ENCODE results near the gene TDRD15.
A peak's percentile ranks its signal among the peaks of the same experiment; 100 is the strongest.
"Not testable (repeated sequence)": the region's sequence is repeated elsewhere in the genome, so short reads cannot be mapped to it uniquely, and the experiment has no call there.

Gene TDRD15

DNA sequence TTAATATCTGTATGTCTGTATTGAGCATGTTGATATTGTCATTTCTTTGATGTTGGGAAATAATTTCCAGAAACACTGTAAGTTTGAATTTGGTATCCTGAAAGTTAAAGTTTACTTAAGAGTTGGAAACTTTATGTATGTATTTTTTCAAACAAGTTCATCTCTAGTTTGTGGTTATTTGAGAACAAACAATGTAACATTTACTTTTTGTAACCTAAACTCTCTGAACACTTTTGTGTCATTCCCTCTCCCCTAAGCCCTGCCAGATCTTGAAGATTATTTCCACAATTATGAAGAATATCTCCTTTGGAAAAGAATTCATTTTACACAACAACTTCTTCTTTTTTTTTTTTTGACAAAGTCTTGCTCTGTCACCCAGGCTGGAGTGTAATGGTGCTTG, 24.9 kb downstream of the TDRD15 start:
- FAIRE-seq: no peak

GRCh38 chr2:21151234-21151633, 27.5 kb downstream of the TDRD15 start:
- FAIRE-seq: not testable (repeated sequence)

DNA sequence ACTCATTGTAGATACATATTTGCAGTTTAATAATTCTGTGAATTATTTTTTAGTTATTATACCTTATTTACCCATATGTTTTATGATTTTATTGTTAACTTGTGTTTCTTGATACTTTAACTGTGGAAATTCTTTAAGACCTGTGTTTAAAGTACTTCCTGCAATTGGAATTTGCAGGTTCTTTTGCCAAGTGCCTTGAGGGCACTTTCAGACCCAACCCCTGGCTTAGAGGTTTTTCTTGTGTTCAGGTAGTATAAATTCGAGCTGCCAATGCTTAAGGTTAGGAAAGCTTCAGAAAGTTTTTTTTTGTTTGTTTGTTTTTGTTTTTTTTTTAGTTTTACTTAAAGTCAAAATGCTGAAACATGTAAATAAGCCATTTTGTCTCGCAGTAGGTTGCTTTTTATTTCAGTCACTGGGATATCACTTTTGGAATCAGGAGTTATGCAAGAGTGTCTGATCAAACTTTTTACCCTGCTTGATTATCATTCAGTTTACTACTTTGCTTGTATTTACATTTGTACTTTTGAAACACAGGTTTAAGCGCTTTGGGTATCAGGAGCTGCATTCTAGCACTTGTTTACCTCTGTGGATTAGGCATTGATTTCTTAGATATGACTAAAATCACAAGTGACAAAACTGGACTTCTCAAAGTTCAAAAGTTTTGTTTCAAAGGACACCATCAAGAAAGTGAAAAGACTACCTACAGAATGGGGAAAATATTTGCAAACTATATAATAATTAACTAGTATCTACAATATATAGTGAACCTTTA, 31.8 kb downstream of the TDRD15 start:
- no peak for FAIRE-seq

GRCh38 chr2:21161122-21161521, 37.4 kb downstream of the TDRD15 start:
- FAIRE-seq: no peak

DNA sequence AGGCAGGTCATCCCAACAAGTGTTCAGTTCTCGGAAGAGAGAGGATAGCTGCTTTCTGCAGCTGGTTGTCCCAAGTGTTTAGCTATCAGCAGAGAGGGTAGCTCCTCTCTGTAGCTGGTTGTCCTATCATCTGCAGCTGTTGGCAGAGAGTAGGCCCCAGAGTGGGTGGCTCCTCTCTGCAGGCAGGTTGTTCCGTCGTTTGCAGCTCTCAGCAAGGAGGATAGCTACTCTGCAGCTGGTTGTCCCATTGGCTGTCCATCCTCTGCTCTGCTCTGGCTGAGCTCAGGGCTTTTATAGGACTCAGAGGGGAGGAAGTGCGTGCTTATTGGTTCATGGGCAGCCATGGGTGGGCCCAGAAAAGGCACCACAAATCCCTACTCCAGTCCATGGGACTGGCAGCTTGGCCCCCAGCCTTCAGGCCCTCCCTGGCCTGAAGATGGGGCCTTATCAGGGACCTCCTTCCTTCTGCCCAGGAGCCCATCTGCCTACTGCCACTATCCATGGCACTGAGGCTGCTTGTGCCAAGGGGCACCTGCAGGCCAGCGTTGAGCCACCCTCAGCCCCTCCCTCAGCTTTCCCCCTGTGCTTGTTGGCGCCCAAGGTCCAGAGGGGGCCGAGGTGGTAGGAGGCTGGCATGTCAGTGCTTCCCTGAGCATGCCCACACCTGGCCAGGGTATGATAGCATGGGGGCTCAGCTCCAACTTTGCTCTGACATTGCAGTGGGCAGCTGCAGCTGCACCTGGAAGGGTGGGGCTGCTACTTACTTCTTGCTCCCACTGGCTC, 38.3 kb downstream of the TDRD15 start:
- FAIRE-seq: no peak

DNA sequence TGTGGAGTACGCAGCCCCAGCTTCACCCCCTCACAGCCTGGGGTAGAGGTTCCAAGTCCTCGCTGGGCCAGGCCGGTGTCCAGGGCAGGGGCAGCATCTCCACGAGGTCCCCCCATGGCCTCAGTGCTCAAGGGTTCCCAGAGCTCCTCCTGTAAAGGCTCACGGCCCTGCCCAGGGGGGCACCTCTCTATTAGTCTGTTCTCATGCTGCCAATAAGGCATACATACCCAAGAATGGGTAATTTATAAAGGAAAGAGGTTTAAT, 38.8 kb downstream of the TDRD15 start:
- no peak for FAIRE-seq

DNA sequence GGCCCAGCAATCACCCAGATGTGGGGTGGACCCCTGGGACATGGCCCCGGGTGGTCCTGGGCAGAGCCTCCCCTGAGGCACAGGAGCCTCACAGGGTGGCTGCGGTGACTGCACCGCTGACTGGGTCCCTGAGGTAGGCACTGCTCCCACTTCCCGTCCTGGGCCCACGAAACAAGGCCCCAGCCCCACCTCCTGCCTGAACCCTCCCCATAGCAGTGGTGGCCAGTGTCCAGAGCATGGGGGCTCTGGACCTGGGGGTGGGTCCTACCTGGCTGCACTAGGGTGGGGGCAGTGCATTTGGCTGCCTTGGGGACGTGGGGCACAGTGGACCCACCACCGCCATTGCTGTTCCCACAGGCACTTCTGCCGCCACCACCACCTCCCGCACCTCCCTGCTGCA, 39.4 kb downstream of the TDRD15 start:
- FAIRE-seq: no peak

- peak; percentile 88 for FAIRE-seq
Measured at GRCh38 chr2:21165350-21165749, 41.6 kb downstream of the TDRD15 start.

DNA sequence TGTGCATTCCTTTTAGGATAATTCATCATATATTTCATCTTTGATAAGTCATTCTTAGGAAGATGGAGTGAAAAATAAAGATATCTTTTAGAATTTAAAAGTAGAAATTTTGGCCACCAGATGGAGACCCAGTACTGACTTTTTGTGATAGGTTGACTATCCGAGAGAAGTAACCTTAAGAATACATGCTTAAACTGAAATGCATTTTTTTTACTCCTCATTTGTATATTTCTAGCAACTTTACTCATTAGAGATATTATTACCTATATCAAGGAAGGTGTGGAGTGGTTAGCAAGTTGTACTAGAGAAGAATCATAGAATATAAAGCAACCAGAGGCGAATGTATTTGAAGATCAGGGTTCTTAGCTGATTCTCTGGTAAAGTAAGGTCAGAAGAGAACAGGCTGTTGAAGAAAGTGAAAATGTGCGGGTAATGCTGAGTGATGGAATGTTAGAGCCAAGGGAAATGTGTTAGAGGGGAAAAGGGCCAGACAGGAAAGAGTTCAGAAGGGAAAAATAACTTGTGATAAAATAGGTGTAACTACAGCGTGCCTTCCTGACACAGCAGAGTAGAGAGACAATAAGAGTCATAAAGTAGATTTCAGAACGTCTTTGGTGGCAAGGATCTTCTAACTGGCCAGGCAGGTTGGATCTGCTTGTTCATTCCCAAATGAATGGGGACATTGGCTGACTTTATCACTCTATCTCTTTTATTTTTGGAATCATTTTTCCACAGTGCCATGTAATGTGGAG, 52.3 kb downstream of the TDRD15 start:
- FAIRE-seq: peak; percentile 82

- no peak for FAIRE-seq
Measured at GRCh38 chr2:21181957-21182356, 58.2 kb downstream of the TDRD15 start.

GRCh38 chr2:21183306-21183705, 59.5 kb downstream of the TDRD15 start:
- FAIRE-seq: no peak

- no peak for FAIRE-seq
Measured at GRCh38 chr2:21183726-21184125, 60.0 kb downstream of the TDRD15 start.

DNA sequence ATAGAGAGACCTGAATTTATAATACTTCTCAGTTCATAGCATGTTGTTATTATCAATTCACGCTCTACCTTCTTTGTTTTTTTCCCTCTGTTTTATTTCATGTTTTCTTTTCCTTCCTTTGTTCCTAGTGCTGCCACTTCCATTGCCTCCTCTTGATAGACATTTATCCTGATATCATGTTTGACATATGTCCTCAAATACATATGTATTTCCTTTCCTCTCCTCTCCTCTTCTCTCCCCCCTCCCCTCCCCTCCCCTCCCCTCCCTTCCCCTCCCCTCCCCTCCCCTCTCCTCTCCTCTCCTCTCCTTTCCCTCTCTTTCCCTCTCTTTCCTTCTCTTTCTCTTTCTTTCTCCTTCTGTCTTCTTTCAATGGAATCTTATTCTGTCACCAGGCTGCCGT, 67.8 kb downstream of the TDRD15 start:
- FAIRE-seq: no peak
